HFFc6 (cell line): ENCODE measurements around the gene WDR31. TPM values are rescaled to one million over a fixed set of nuclear protein-coding genes. Genes with fewer than 3 reads are reported as not detected.

Experiments used
- DNase-seq: peaks from one replicate; pipeline ENCODE4 v3.0.0-alpha.2; 2018
- H3K27ac Mint-ChIP-seq: 2 replicates; pipeline ENCODE4 v1.8.0; 2020; ENCODE audit warnings: mild to moderate bottlenecking, mixed read lengths
- H3K27me3 Mint-ChIP-seq: 2 replicates; pipeline ENCODE4 v1.8.0; 2021; ENCODE audit warnings: mild to moderate bottlenecking, moderate library complexity, mixed read lengths; ENCODE audit not compliant: insufficient read depth
- H3K36me3 Mint-ChIP-seq: 2 replicates; pipeline ENCODE4 v1.8.0; 2021; ENCODE audit warnings: low read depth, mixed read lengths
- H3K4me1 Mint-ChIP-seq: 2 replicates; pipeline ENCODE4 v1.8.0; 2020; ENCODE audit warnings: low read depth, mixed read lengths
- H3K4me3 Mint-ChIP-seq: 2 replicates; pipeline ENCODE4 v1.8.0; 2020; ENCODE audit warnings: mild to moderate bottlenecking, moderate library complexity, mixed read lengths
- H3K9me3 Mint-ChIP-seq: 2 replicates; pipeline ENCODE4 v1.8.0; 2020; ENCODE audit warnings: mild to moderate bottlenecking, mixed read lengths
- CTCF ChIP-seq: fragments of 200-600 bp; sonication (generic); IDR thresholded peaks from 2 replicates; pipeline ENCODE4 v1.5.0; 2021; ENCODE audit warnings: antibody characterized with exemption, mild to moderate bottlenecking
- total RNA-seq, 6 experiments: library from RNA; stranded (reverse); fragmentation: NEBNext Ultra II Directional; extraction: Animal tissue kit (Norgen Biotek cat#: 25700); gene quantifications; 2 replicates in 1 of 6; 3 replicates in 5 of 6; pipeline ENCODE4 v1.2.3, GENCODE V29; 2021

WDR31 gene
- total RNA-seq, 6 experiments from 2014 or later = 0.84 to 1.6 (median 1.0) TPM

GRCh38 chr9:113349066-113349444, 9.0 kb upstream of the WDR31 start:
- peaks cover 44% of the 10 kb centered on the region for H3K27me3 Mint-ChIP-seq
- DNase-seq = no peak
- H3K4me1 Mint-ChIP-seq = no peaks in the 10 kb centered on the region
- H3K4me3 Mint-ChIP-seq = no peak overlapping the region
- TF ChIP-seq CTCF = no peak
- H3K9me3 Mint-ChIP-seq = no peaks in the 10 kb centered on the region
- no peaks in the 10 kb centered on the region for H3K36me3 Mint-ChIP-seq
- H3K27ac Mint-ChIP-seq = no peak overlapping the region

- H3K4me1 Mint-ChIP-seq = no peaks in the 10 kb centered on the region
- no peak for DNase-seq
- no peak for TF ChIP-seq CTCF
- peaks cover 42% of the 10 kb centered on the region for H3K27me3 Mint-ChIP-seq
- H3K9me3 Mint-ChIP-seq = no peaks in the 10 kb centered on the region
- no peak overlapping the region for H3K27ac Mint-ChIP-seq
- no peak overlapping the region for H3K4me3 Mint-ChIP-seq
- no peaks in the 10 kb centered on the region for H3K36me3 Mint-ChIP-seq
Measured at GRCh38 chr9:113348437-113348836, 8.4 kb upstream of the WDR31 start.

DNA sequence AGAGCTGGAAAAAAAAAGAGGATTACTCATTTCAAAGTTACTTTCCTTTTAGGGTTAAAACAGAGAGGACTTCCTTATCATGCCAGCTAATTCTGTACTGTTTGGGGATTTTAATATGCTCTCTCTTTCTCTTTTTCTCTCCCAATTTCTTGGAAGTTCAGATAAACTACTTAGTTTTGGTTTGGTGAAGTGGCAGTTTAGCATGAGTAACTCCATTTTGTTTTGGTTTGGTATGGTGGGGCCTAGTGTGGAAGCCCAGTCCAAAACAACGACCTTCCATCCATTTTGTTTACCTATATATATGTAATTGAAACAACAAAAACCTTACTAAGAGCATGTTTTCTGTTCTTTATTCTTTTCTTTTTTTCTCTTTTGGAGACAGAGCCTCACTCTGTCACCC, 5.6 kb upstream of the WDR31 start:
- Mint-ChIP-seq H3K27ac (no peak overlapping the region), H3K9me3 (no peaks in the 10 kb centered on the region), H3K4me3 (no peak overlapping the region), H3K4me1 (no peaks in the 10 kb centered on the region), H3K27me3 (peaks cover 26% of the 10 kb centered on the region), H3K36me3 (no peaks in the 10 kb centered on the region)
- DNase-seq = no peak
- TF ChIP-seq CTCF = no peak

DNA sequence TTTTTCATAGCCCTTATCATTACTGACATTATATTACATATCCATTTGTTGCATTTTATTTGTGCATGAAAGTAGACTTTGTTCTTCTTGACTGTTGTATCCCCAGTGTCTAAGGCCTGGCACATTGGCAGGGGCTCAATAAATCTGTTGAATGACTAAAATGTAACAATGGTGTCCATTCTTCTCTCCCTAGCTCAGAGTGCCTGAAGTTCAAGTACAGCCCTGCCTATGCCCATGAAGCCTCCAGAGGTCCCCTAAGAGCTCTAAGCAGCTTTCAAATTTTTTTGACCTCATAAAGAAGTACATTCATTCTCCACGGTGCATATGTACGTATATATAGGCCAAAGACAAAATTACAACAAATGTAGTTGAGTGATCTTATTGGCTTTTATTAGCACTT, 5.1 kb upstream of the WDR31 start:
- no peak overlapping the region for H3K4me3 Mint-ChIP-seq
- no peaks in the 10 kb centered on the region for H3K9me3 Mint-ChIP-seq
- H3K36me3 Mint-ChIP-seq = no peaks in the 10 kb centered on the region
- no peak overlapping the region for H3K27ac Mint-ChIP-seq
- H3K27me3 Mint-ChIP-seq = peaks cover 25% of the 10 kb centered on the region
- DNase-seq = no peak
- H3K4me1 Mint-ChIP-seq = no peaks in the 10 kb centered on the region
- no peak for TF ChIP-seq CTCF

DNA sequence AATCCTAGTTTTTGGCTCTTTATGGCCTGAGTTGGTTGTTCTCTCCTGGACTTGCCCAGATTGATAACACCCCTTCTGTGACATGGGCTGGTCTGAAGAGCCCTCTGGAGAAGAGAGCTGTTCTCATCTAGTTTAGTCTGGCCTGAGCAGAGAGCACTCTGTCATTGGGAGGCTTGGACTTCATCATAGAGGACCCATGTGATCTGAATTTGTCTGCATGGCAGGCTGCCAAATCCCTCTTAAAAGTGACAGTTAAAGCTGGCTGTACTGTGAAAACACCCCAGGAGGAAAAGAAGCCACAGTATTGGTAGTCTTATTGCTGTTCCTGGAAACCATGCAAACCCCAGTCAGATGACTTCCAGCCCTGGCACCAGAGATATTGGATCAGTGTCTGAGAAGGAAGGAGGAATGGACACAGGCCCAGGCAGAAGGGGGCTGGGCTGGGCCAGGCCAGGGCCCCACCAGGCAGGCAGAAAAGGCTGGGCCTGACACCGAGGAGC, 3.7 kb upstream of the WDR31 start:
- H3K9me3 Mint-ChIP-seq = no peaks in the 10 kb centered on the region
- no peaks in the 10 kb centered on the region for H3K36me3 Mint-ChIP-seq
- peaks cover 10% of the 10 kb centered on the region for H3K4me1 Mint-ChIP-seq
- no peak overlapping the region for H3K4me3 Mint-ChIP-seq
- no peak for TF ChIP-seq CTCF
- no peak overlapping the region for H3K27ac Mint-ChIP-seq
- DNase-seq = peak; percentile 58
- H3K27me3 Mint-ChIP-seq = peaks cover 15% of the 10 kb centered on the region
